ENCODE results near the gene RNF14. TPM values are rescaled to one million over a fixed set of nuclear protein-coding genes. Genes with fewer than 3 reads are reported as not detected.
A peak's percentile ranks its signal among the peaks of the same experiment; 100 is the strongest.

Gene RNF14
- total and polyA plus RNA-seq, 7 donors, result 30.7 to 70.1 (median 43.2) TPM

DNA sequence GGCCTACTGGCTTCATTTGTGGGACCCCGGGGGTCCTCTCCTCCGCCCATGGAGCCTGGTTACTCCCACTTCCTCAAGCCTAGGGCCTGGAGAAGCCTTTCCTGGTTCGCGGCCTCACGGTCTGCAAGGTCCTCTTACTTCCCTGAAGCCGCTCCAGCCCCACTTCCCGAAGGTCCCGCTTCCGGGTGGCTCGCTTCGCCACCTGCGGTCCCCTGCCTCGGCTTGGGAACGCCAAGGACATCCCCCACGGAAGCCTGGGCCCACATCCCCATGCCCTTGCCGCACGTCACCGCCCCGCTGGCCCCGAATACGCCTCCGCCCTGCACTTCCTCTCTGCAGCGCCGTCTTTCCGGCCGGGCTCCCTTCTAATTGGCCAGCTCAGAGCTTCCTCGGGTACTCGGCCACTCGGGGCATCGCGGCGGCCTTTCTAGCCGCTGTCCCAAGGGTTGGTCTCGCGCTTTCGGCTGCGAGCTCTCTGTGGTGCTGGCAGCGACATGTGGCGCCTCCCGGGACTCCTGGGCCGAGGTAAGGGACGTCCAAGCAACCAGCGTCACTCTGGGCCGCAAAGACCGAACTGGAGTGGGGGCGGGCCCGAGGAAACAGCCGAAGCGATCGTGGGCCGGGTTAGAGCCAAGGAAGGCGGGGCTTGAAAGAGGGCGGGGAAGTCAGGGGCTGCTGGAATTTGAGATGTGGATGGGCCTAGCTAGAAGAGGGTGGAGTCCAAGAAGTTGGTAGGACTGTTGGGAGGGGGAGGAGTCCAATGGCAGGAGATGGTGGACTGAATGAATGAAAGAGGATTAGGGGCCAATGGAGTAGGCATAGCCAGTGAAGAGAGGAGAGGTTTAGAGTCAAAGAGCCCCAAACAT is 45.2 kb upstream of the RNF14 start, which contains the start of gene DELE1:
Gene DELE1 (plus strand): TSS at position 424 of the 866 bp plus-strand sequence. CDS start 71 bp downstream, at position 495.
- Histone ChIP-seq H3K4me1 (peaks cover 0 to 21% (median 15%) of the 10 kb centered on the region in 4 donors), H3K36me3 (peaks cover 22 to 39% (median 35%) of the 10 kb centered on the region in 4 donors), H3K9me3 (no peaks in the 10 kb centered on the region), H3K4me3 (peak within 1 kb of the TSS; percentile 61 to 70 (median 66)), H3K27ac (peak within 1 kb of the TSS; percentile 92 to 96 (median 92)), H3K27me3 (no peaks in the 10 kb centered on the region)
- intact Hi-C loops (cut with DNase I), result loop anchor here (2.0 to 5.0 kb wide), 3 partner anchors 44 to 75 kb away; partner anchors contain the start of genes PCDH1 and RNF14
- DNase-seq, result peak; percentile 97
- TF ChIP-seq POLR2A (IDR thresholded peaks at IDR 0.05) (peak; percentile 77 to 90), POLR2AphosphoS5 (IDR thresholded peaks at IDR 0.05) (peak; percentile 82 to 91 (median 88)), EP300 (IDR thresholded peaks at IDR 0.05) (no peak)
- TF ChIP-seq, protein P1, sequence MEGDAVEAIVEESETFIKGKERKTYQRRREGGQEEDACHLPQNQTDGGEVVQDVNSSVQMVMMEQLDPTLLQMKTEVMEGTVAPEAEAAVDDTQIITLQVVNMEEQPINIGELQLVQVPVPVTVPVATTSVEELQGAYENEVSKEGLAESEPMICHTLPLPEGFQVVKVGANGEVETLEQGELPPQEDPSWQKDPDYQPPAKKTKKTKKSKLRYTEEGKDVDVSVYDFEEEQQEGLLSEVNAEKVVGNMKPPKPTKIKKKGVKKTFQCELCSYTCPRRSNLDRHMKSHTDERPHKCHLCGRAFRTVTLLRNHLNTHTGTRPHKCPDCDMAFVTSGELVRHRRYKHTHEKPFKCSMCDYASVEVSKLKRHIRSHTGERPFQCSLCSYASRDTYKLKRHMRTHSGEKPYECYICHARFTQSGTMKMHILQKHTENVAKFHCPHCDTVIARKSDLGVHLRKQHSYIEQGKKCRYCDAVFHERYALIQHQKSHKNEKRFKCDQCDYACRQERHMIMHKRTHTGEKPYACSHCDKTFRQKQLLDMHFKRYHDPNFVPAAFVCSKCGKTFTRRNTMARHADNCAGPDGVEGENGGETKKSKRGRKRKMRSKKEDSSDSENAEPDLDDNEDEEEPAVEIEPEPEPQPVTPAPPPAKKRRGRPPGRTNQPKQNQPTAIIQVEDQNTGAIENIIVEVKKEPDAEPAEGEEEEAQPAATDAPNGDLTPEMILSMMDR (IDR thresholded peaks at IDR 0.05), result no peak
- 0% methylated on average over 53 of the region's 53 CpGs for WGBS, 2 donors

DNA sequence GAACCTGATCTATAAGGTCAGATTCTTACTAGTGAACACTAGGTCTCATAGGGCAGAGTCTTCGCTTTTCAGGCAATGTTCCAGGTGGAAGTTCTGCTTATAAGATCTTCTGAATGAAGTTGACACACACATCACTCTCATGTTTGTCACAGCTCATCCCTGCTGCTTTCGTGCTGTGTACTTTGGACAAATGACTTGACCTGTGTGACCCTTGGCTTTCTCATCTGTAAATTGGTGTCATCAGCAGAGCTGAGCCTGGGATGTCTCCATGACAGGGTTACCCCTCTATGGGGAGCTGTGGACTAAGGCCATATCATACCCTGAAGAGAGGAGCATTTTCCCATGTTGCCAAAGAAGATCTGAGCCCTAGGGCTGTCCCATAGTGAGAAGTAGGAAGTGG is 42.5 kb upstream of the RNF14 start:
- TF ChIP-seq POLR2AphosphoS5 (IDR thresholded peaks at IDR 0.05) (no peak), EP300 (IDR thresholded peaks at IDR 0.05) (no peak), POLR2A (IDR thresholded peaks at IDR 0.05) (no peak)
- TF ChIP-seq, protein P1 (IDR thresholded peaks at IDR 0.05), result no peak
- no peak overlapping the region for H3K4me3 ChIP-seq
- H3K4me1 ChIP-seq, result peaks cover 0 to 21% (median 15%) of the 10 kb centered on the region in 4 donors
- H3K27ac ChIP-seq, result no peak overlapping the region
- peak; percentile 10 for DNase-seq
- peaks cover 45 to 67% (median 61%) of the 10 kb centered on the region in 4 donors for H3K36me3 ChIP-seq
- 81 to 91% methylated on average over 2 of the region's 2 CpGs for WGBS, 2 donors
- intact Hi-C loops (cut with DNase I), result no loop called here
- no peaks in the 10 kb centered on the region for H3K27me3 ChIP-seq
- no peaks in the 10 kb centered on the region for H3K9me3 ChIP-seq

DNA sequence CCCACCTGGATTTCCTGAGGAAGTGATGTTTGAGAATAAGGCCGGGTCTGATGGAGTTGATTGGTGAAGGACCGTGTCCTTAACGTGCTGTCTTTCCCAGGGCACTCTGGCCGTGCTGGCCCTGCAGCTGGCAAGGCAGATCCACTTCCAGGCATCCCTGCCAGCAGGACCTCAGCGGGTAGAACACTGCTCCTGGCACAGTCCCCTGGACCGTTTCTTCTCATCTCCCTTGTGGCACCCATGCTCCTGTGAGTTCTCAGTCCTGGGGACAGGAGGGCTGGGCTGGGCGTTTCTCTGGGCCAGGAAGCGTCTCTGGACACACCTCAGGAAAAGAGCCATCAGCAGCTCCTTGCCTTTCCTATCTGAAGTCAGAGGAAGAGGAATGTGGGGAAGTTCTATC is 40.9 kb upstream of the RNF14 start:
- 85 to 89% methylated on average over 8 of the region's 8 CpGs for WGBS, 2 donors
- Histone ChIP-seq H3K36me3 (peaks cover 54 to 83% (median 70%) of the 10 kb centered on the region in 4 donors), H3K27me3 (no peaks in the 10 kb centered on the region), H3K9me3 (no peaks in the 10 kb centered on the region), H3K4me1 (peaks cover 0 to 14% (median 9%) of the 10 kb centered on the region in 4 donors), H3K27ac (peak overlapping the region in 1 of 4 donors; percentile 9), H3K4me3 (no peak overlapping the region)
- intact Hi-C loops (cut with DNase I), result no loop called here
- peak; percentile 57 for DNase-seq
- TF ChIP-seq EP300 (IDR thresholded peaks at IDR 0.05), result no peak

DNA sequence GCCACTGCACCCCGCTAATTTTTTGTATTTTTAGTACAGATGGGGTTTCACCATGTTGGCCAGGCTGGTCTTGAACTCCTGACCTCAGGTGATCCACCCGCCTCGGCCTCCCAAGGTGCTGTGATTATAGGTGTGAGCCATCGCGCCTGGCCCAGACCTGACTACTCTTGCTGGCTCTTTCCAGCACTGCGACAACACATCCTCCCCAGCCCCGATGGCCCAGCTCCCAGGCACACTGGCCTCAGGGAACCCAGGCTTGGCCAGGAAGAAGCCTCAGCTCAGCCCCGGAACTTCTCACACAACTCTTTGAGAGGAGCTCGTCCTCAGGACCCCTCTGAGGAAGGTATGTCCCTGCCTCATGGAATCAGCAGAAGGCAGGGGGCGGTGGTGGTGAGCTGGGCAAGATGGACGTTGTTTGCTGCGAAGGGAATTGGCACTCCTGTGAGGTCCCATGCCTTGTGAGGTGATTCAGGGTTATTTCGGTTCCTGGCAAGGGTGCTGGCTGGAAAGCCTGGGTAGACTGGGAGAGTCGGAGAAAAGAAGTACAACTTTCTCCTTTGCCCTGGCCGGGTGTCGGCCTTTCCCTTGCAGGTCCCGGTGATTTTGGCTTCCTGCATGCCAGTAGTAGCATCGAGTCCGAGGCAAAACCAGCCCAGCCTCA is 39.4 kb upstream of the RNF14 start:
- DNase-seq, result no peak
- peaks cover 0 to 7% (median 3%) of the 10 kb centered on the region in 4 donors for H3K4me1 ChIP-seq
- no peak overlapping the region for H3K27ac ChIP-seq
- no peaks in the 10 kb centered on the region for H3K27me3 ChIP-seq
- peaks cover 59 to 98% (median 78%) of the 10 kb centered on the region in 4 donors for H3K36me3 ChIP-seq
- no peak overlapping the region for H3K4me3 ChIP-seq
- intact Hi-C loops (cut with DNase I), result no loop called here
- no peaks in the 10 kb centered on the region for H3K9me3 ChIP-seq
- TF ChIP-seq POLR2A (IDR thresholded peaks at IDR 0.05), result no peak
- WGBS, 2 donors, result 95 to 97% methylated on average over 19 of the region's 19 CpGs

DNA sequence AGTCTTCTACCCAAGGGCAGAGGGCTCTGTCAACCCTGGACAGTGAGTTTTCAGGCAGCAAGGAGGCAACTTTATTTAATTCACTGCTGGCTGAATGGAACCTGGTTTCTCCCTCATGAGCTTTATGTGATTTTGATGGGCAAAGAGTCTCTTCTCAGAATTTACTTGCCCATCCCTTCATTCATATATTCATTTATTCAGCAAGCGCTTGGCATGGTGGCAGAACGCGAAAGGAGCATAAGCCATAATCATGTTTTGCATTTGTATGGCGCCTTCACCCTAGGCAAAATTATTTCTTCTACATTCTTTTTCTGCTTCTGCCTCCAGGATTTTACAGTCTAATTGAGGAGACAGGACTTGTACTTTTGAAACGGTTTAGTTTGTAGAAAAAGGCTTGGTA is 37.2 kb upstream of the RNF14 start:
- intact Hi-C loops (cut with DNase I), result no loop called here
- DNase-seq, result no peak
- Histone ChIP-seq H3K27me3 (no peaks in the 10 kb centered on the region), H3K36me3 (peaks cover 56 to 100% (median 74%) of the 10 kb centered on the region in 4 donors), H3K9me3 (no peaks in the 10 kb centered on the region), H3K4me3 (no peak overlapping the region), H3K27ac (no peak overlapping the region), H3K4me1 (peaks cover 0 to 3% (median 0%) of the 10 kb centered on the region in 4 donors)
- 93 to 95% methylated on average over 5 of the region's 5 CpGs for WGBS, 2 donors
- TF ChIP-seq POLR2A (IDR thresholded peaks at IDR 0.05), result no peak
- TF ChIP-seq, protein P1 (IDR thresholded peaks at IDR 0.05), result no peak
- no peak for TF ChIP-seq EP300 (IDR thresholded peaks at IDR 0.05)
- no peak for TF ChIP-seq POLR2AphosphoS5 (IDR thresholded peaks at IDR 0.05)
